Measurements from ENCODE around the gene KIF3A.
A peak's percentile ranks its signal among the peaks of the same experiment; 100 is the strongest.

KIF3A gene

GRCh38 chr5:132760601-132761317 is 23.4 kb upstream of the KIF3A start:
- Histone ChIP-seq H3K4me3 (ENCODE audit: low read length) (no peak overlapping the region), H3K36me3 (ENCODE audit: insufficient read depth, low read length) (peaks cover 57% of the 10 kb centered on the region), H3K9me3 (replicated peaks; ENCODE audit: low read length) (no peaks in the 10 kb centered on the region), H3K27me3 (ENCODE audit: control insufficient read depth, insufficient read depth, low read length) (no peaks in the 10 kb centered on the region), H3K4me1 (ENCODE audit: control insufficient read depth, insufficient read depth, low read length) (no peaks in the 10 kb centered on the region), H3K4me2 (ENCODE audit: low read length) (no peak overlapping the region), H3K9ac (ENCODE audit: low read depth, low read length) (no peak overlapping the region)

- Histone ChIP-seq H3K9ac (ENCODE audit: low read depth, low read length) (no peak overlapping the region), H3K9me3 (replicated peaks; ENCODE audit: low read length) (no peaks in the 10 kb centered on the region), H3K4me2 (ENCODE audit: low read length) (no peak overlapping the region), H3K36me3 (ENCODE audit: insufficient read depth, low read length) (peaks cover 55% of the 10 kb centered on the region), H3K4me1 (ENCODE audit: control insufficient read depth, insufficient read depth, low read length) (no peaks in the 10 kb centered on the region), H3K27me3 (ENCODE audit: control insufficient read depth, insufficient read depth, low read length) (no peaks in the 10 kb centered on the region), H3K4me3 (ENCODE audit: low read length) (no peak overlapping the region)
Measured at GRCh38 chr5:132760049-132760420, 22.7 kb upstream of the KIF3A start.

GRCh38 chr5:132759114-132760048 is 22.0 kb upstream of the KIF3A start:
- Histone ChIP-seq H3K36me3 (ENCODE audit: insufficient read depth, low read length) (peaks cover 49% of the 10 kb centered on the region), H3K4me2 (ENCODE audit: low read length) (no peak overlapping the region), H3K4me3 (ENCODE audit: low read length) (no peak overlapping the region), H3K4me1 (ENCODE audit: control insufficient read depth, insufficient read depth, low read length) (no peaks in the 10 kb centered on the region), H3K9ac (ENCODE audit: low read depth, low read length) (no peak overlapping the region), H3K27me3 (ENCODE audit: control insufficient read depth, insufficient read depth, low read length) (no peaks in the 10 kb centered on the region), H3K9me3 (replicated peaks; ENCODE audit: low read length) (no peaks in the 10 kb centered on the region)

- Histone ChIP-seq H3K4me1 (ENCODE audit: control insufficient read depth, insufficient read depth, low read length) (no peaks in the 10 kb centered on the region), H3K9me3 (replicated peaks; ENCODE audit: low read length) (no peaks in the 10 kb centered on the region), H3K4me3 (ENCODE audit: low read length) (no peak overlapping the region), H3K36me3 (ENCODE audit: insufficient read depth, low read length) (peaks cover 46% of the 10 kb centered on the region), H3K27me3 (ENCODE audit: control insufficient read depth, insufficient read depth, low read length) (no peaks in the 10 kb centered on the region), H3K4me2 (ENCODE audit: low read length) (no peak overlapping the region), H3K9ac (ENCODE audit: low read depth, low read length) (no peak overlapping the region)
Measured at GRCh38 chr5:132758451-132758850, 21.1 kb upstream of the KIF3A start.

GRCh38 chr5:132756542-132756941 is 19.2 kb upstream of the KIF3A start:
- Histone ChIP-seq H3K27me3 (ENCODE audit: control insufficient read depth, insufficient read depth, low read length) (no peaks in the 10 kb centered on the region), H3K4me1 (ENCODE audit: control insufficient read depth, insufficient read depth, low read length) (peaks cover 4% of the 10 kb centered on the region), H3K9me3 (replicated peaks; ENCODE audit: low read length) (no peaks in the 10 kb centered on the region), H3K9ac (ENCODE audit: low read depth, low read length) (no peak overlapping the region), H3K36me3 (ENCODE audit: insufficient read depth, low read length) (peaks cover 30% of the 10 kb centered on the region), H3K4me3 (ENCODE audit: low read length) (no peak overlapping the region), H3K4me2 (ENCODE audit: low read length) (no peak overlapping the region)

GRCh38 chr5:132754947-132755346 is 17.6 kb upstream of the KIF3A start:
- no peaks in the 10 kb centered on the region for H3K27me3 ChIP-seq (ENCODE audit: control insufficient read depth, insufficient read depth, low read length)
- no peaks in the 10 kb centered on the region for H3K9me3 ChIP-seq (replicated peaks; ENCODE audit: low read length)
- no peak overlapping the region for H3K4me2 ChIP-seq (ENCODE audit: low read length)
- H3K9ac ChIP-seq (ENCODE audit: low read depth, low read length): no peak overlapping the region
- H3K36me3 ChIP-seq (ENCODE audit: insufficient read depth, low read length): peaks cover 15% of the 10 kb centered on the region
- H3K4me3 ChIP-seq (ENCODE audit: low read length): no peak overlapping the region
- peaks cover 13% of the 10 kb centered on the region for H3K4me1 ChIP-seq (ENCODE audit: control insufficient read depth, insufficient read depth, low read length)

GRCh38 chr5:132754111-132754510 is 16.8 kb upstream of the KIF3A start:
- no peak overlapping the region for H3K9ac ChIP-seq (ENCODE audit: low read depth, low read length)
- H3K9me3 ChIP-seq (replicated peaks; ENCODE audit: low read length): no peaks in the 10 kb centered on the region
- peaks cover 13% of the 10 kb centered on the region for H3K36me3 ChIP-seq (ENCODE audit: insufficient read depth, low read length)
- H3K4me2 ChIP-seq (ENCODE audit: low read length): no peak overlapping the region
- H3K4me3 ChIP-seq (ENCODE audit: low read length): no peak overlapping the region
- peaks cover 6% of the 10 kb centered on the region for H3K27me3 ChIP-seq (ENCODE audit: control insufficient read depth, insufficient read depth, low read length)
- H3K4me1 ChIP-seq (ENCODE audit: control insufficient read depth, insufficient read depth, low read length): peaks cover 13% of the 10 kb centered on the region

GRCh38 chr5:132753135-132753987 is 16.0 kb upstream of the KIF3A start:
- Histone ChIP-seq H3K4me1 (ENCODE audit: control insufficient read depth, insufficient read depth, low read length) (peaks cover 13% of the 10 kb centered on the region), H3K9me3 (replicated peaks; ENCODE audit: low read length) (no peaks in the 10 kb centered on the region), H3K4me2 (ENCODE audit: low read length) (no peak overlapping the region), H3K27me3 (ENCODE audit: control insufficient read depth, insufficient read depth, low read length) (peaks cover 11% of the 10 kb centered on the region), H3K4me3 (ENCODE audit: low read length) (no peak overlapping the region), H3K36me3 (ENCODE audit: insufficient read depth, low read length) (peaks cover 5% of the 10 kb centered on the region), H3K9ac (ENCODE audit: low read depth, low read length) (no peak overlapping the region)

- Histone ChIP-seq H3K9me3 (replicated peaks; ENCODE audit: low read length) (no peaks in the 10 kb centered on the region), H3K36me3 (ENCODE audit: insufficient read depth, low read length) (no peaks in the 10 kb centered on the region), H3K27me3 (ENCODE audit: control insufficient read depth, insufficient read depth, low read length) (peaks cover 18% of the 10 kb centered on the region), H3K4me3 (ENCODE audit: low read length) (no peak overlapping the region), H3K4me1 (ENCODE audit: control insufficient read depth, insufficient read depth, low read length) (peaks cover 13% of the 10 kb centered on the region), H3K4me2 (ENCODE audit: low read length) (no peak overlapping the region), H3K9ac (ENCODE audit: low read depth, low read length) (no peak overlapping the region)
Measured at GRCh38 chr5:132752581-132753125, 15.3 kb upstream of the KIF3A start.

GRCh38 chr5:132751971-132752580 is 14.7 kb upstream of the KIF3A start:
- peaks cover 24% of the 10 kb centered on the region for H3K27me3 ChIP-seq (ENCODE audit: control insufficient read depth, insufficient read depth, low read length)

More at GRCh38 chr5:132751971-132752580, 14.7 kb upstream of the KIF3A start:
- H3K36me3 ChIP-seq (ENCODE audit: insufficient read depth, low read length): no peaks in the 10 kb centered on the region
- H3K4me1 ChIP-seq (ENCODE audit: control insufficient read depth, insufficient read depth, low read length): peaks cover 13% of the 10 kb centered on the region
- no peaks in the 10 kb centered on the region for H3K9me3 ChIP-seq (replicated peaks; ENCODE audit: low read length)
- no peak overlapping the region for H3K9ac ChIP-seq (ENCODE audit: low read depth, low read length)
- peak overlapping the region; percentile 26 for H3K4me2 ChIP-seq (ENCODE audit: low read length)
- no peak overlapping the region for H3K4me3 ChIP-seq (ENCODE audit: low read length)
